HepG2 (cell line): Measurements from ENCODE around the gene SEC61A2. TPM values are rescaled to one million over a fixed set of nuclear protein-coding genes. Genes with fewer than 3 reads are reported as not detected.
A peak's percentile ranks its signal among the peaks of the same experiment; 100 is the strongest.

Source experiments
- ATAC-seq: fragments of 200-7000 bp; cut with Tn5 transposase; 3 replicates; pipeline ENCODE4 v1.9.1; 2020; ENCODE audit warnings: mild to moderate bottlenecking, moderate library complexity
- BruUV-seq: library from RNA; stranded (reverse); fragments of 400-500 nt; replicated peaks from 2 replicates; lab custom pipeline; 2021; lab: Mats Ljungman, UMichigan
- CTCF ChIA-PET: fragments of 300-600 bp; formaldehyde crosslinking; extraction: SDS; loops from one replicate; lab custom pipeline; 2021; ENCODE audit warnings: low total read pairs, inconsistent platforms, low intra/inter-chr PET ratio; lab: Yijun Ruan, JAX
- POLR2A ChIA-PET: fragments of 350-600 bp; sonication (Branson Sonifier 250); formaldehyde crosslinking; loops from one replicate; lab custom pipeline; 2020; ENCODE audit warnings: antibody characterized with exemption, inconsistent platforms; lab: Yijun Ruan, JAX
- DNase-seq: peaks from one replicate; pipeline ENCODE4 v3.0.0-alpha.2; 2015; ENCODE audit warnings: low spot score
- FAIRE-seq: peaks from 3 replicates; lab custom pipeline; 2011; peaks lifted over from hg19 to GRCh38; lab: Jason Lieb, UNC
- H2AFZ ChIP-seq: one replicate; pipeline ENCODE4 v1.6.1; 2011; ENCODE audit warnings: low read length, inconsistent platforms
- H3K27ac ChIP-seq: fragments of 300-600 bp; 3 replicates; pipeline ENCODE4 v1.8.0; 2011; ENCODE audit warnings: mixed run types, mild to moderate bottlenecking, mixed read lengths, low read length, inconsistent platforms; ENCODE audit not compliant: insufficient read depth; ENCODE audit errors: extremely low read length
- H3K27me3 ChIP-seq, 2 experiments: fragments of 200-600 bp in 1 of 2; 2 replicates in 1 of 2; 3 replicates in 1 of 2; pipeline versions ENCODE4 v1.6.0 to v1.8.0; 2011; ENCODE audit warnings: low read length in 2 of 2, mild to moderate bottlenecking in 2 of 2, moderate library complexity in 2 of 2, inconsistent platforms in 1 of 2; ENCODE audit not compliant: insufficient read depth in 2 of 2, control insufficient read depth in 1 of 2
- H3K36me3 ChIP-seq, 2 experiments: fragments of 200-600 bp in 1 of 2; replicated peaks in 1 of 2; 2 replicates in 1 of 2; 3 replicates in 1 of 2; pipeline versions ENCODE4 v1.5.1 to v1.8.0; 2011; ENCODE audit warnings: low read length in 2 of 2, inconsistent platforms in 1 of 2; ENCODE audit not compliant: insufficient read depth in 2 of 2, control insufficient read depth in 1 of 2
- H3K4me1 ChIP-seq: 2 replicates; pipeline ENCODE4 v1.5.1; 2012; ENCODE audit warnings: low read length, inconsistent platforms; ENCODE audit not compliant: insufficient read depth
- H3K4me2 ChIP-seq: 2 replicates; pipeline ENCODE4 v1.6.0; 2011; ENCODE audit warnings: low read depth, low read length, inconsistent platforms
- H3K4me3 ChIP-seq, 3 experiments: fragments of 200-600 bp in 1 of 3; sonication (generic), shearing (Covaris generic) in 1 of 3; replicated peaks in 1 of 3; 2 replicates each; pipeline ENCODE4 v1.5.1; 2011 to 2016; ENCODE audit warnings: low read length in 3 of 3, inconsistent platforms in 2 of 3, low read depth in 2 of 3, mild to moderate bottlenecking in 2 of 3, control low read depth in 1 of 3, mixed read lengths in 1 of 3; ENCODE audit not compliant: insufficient read depth in 1 of 3
- H3K79me2 ChIP-seq: one replicate; pipeline ENCODE4 v1.6.1; 2011; ENCODE audit warnings: low read length, inconsistent platforms; ENCODE audit not compliant: insufficient read depth
- H3K9ac ChIP-seq: 2 replicates; pipeline ENCODE4 v1.6.0; 2011; ENCODE audit warnings: mild to moderate bottlenecking, low read depth, low read length, inconsistent platforms; ENCODE audit not compliant: insufficient read depth
- H3K9me3 ChIP-seq: 2 replicates; pipeline ENCODE4 v1.5.1; 2012; ENCODE audit warnings: mild to moderate bottlenecking, low read length
- H4K20me1 ChIP-seq: 2 replicates; pipeline ENCODE4 v1.6.0; 2011; ENCODE audit warnings: inconsistent platforms, mild to moderate bottlenecking, low read length, moderate library complexity; ENCODE audit not compliant: insufficient read depth
- CEBPB ChIP-seq: IDR thresholded peaks from 2 replicates; pipeline ENCODE4 v1.6.1; 2011; ENCODE audit warnings: low read depth, low read length, improper control_type of control experiment, borderline replicate concordance
- CEBPG ChIP-seq: IDR thresholded peaks from 2 replicates; pipeline ENCODE4 v1.6.1; 2016
- CREB1 ChIP-seq, 2 experiments: fragments of 450-650 bp in 1 of 2; IDR thresholded peaks; 2 replicates each; pipeline ENCODE4 v1.6.1; 2016 to 2017; ENCODE audit warnings: control low read depth in 1 of 2, mild to moderate bottlenecking in 1 of 2, missing compliant biosample characterization in 1 of 2, missing genetic modification characterization in 1 of 2
- DMAP1 ChIP-seq: IDR thresholded peaks from 2 replicates; pipeline ENCODE4 v1.6.1; 2016
- ELF1 ChIP-seq: sonication (generic); formaldehyde crosslinking; IDR thresholded peaks from 2 replicates; pipeline ENCODE4 v1.4.0; 2020; ENCODE audit warnings: missing genetic modification reagents
- GABPA ChIP-seq, 2 experiments: IDR thresholded peaks; 2 replicates each; pipeline ENCODE4 v1.6.1; 2011 to 2016; ENCODE audit warnings: low read depth in 2 of 2, low read length in 1 of 2, missing biosample characterization in 1 of 2, missing genetic modification characterization in 1 of 2
- MAFK ChIP-seq, 2 experiments: IDR thresholded peaks in 1 of 2; conservative IDR thresholded peaks in 1 of 2; 2 replicates each; pipeline ENCODE4 v1.6.1; 2011; ENCODE audit warnings: improper control_type of control experiment in 2 of 2, low read length in 2 of 2
- MIXL1 ChIP-seq: IDR thresholded peaks from 2 replicates; pipeline ENCODE4 v1.6.1; 2016
- NR2C2 ChIP-seq: sonication (generic); formaldehyde crosslinking; IDR thresholded peaks from 2 replicates; pipeline ENCODE4 v1.4.0; 2020; ENCODE audit warnings: missing genetic modification reagents, mild to moderate bottlenecking, moderate library complexity, borderline replicate concordance
- PAXIP1 ChIP-seq: sonication (generic); formaldehyde crosslinking; conservative IDR thresholded peaks from 2 replicates; pipeline ENCODE4 v1.4.0; 2020; ENCODE audit warnings: mild to moderate bottlenecking, missing genetic modification reagents, moderate library complexity
- POGZ ChIP-seq: sonication (generic); formaldehyde crosslinking; IDR thresholded peaks from 2 replicates; pipeline ENCODE4 v1.4.0; 2020; ENCODE audit warnings: mild to moderate bottlenecking, missing genetic modification reagents
- POLR2AphosphoS2 ChIP-seq: IDR thresholded peaks from 2 replicates; pipeline ENCODE4 v1.6.1; 2011; ENCODE audit warnings: low read depth, low read length, improper control_type of control experiment
- RELA ChIP-seq: sonication (generic); formaldehyde crosslinking; IDR thresholded peaks from 2 replicates; pipeline ENCODE4 v1.4.0; 2020; ENCODE audit warnings: missing genetic modification reagents
- RFX3 ChIP-seq: IDR thresholded peaks from 2 replicates; pipeline ENCODE4 v1.6.1; 2016; ENCODE audit warnings: missing biosample characterization, missing genetic modification reagents
- SOX6 ChIP-seq, 2 experiments: fragments of 450-650 bp in 1 of 2; sonication (generic) in 1 of 2; formaldehyde crosslinking in 1 of 2; IDR thresholded peaks; 2 replicates each; pipeline versions ENCODE4 v1.4.0 to v1.6.1; 2017 to 2020; ENCODE audit warnings: antibody characterized with exemption in 1 of 2, mild to moderate bottlenecking in 1 of 2, missing genetic modification reagents in 1 of 2
- ZNF446 ChIP-seq: sonication (generic); formaldehyde crosslinking; IDR thresholded peaks from 2 replicates; pipeline ENCODE4 v1.5.0; 2020; ENCODE audit warnings: mild to moderate bottlenecking, missing genetic modification reagents
- ZNF652 ChIP-seq: IDR thresholded peaks from 2 replicates; pipeline ENCODE4 v1.6.1; 2016; ENCODE audit warnings: low read depth, borderline replicate concordance
- ZNF770 ChIP-seq: sonication (generic); formaldehyde crosslinking; IDR thresholded peaks from 2 replicates; pipeline ENCODE4 v1.5.0; 2020; ENCODE audit warnings: mild to moderate bottlenecking, missing genetic modification reagents
- ZSCAN30 ChIP-seq: sonication (generic); formaldehyde crosslinking; IDR thresholded peaks from 2 replicates; pipeline ENCODE4 v1.5.0; 2020; ENCODE audit warnings: mild to moderate bottlenecking, missing genetic modification reagents
- WGBS: methylation state at CpG from one replicate; pipeline ENCODE4 v1.1.6; 2017; ENCODE audit warnings: low lambda C conversion rate; 5-methylcytosine and 5-hydroxymethylcytosine counted together
- in situ Hi-C: cut with HindIII; loops from 2 replicates; pipeline ENCODE4 v1.10.0; 2017; ENCODE audit warnings: low pct_unique_long_range_greater_than_20kb; ENCODE audit not compliant: extremely low pct_ligation_motif_present
- intact Hi-C: fragments of 100-400 bp; cut with micrococcal nuclease; formaldehyde crosslinking; loops from one replicate; pipeline ENCODE4 v1.10.0; 2022; ENCODE audit not compliant: unreplicated experiment
- polyA plus RNA-seq, 8 experiments: library from polyadenylated mRNA; depleted of rRNA in 3 of 8; stranded (reverse) in 7 of 8; unstranded in 1 of 8; fragments of >200 nt; fragmentation: Illumina TruSeq in 4 of 8; extraction: Trizol in 4 of 8; gene quantifications; 2 replicates each; pipeline versions ENCODE4 v1.2.1 to v1.2.3, GENCODE V29; 2011 to 2016; ENCODE audit warnings: low read depth in 4 of 8, missing spikeins in 1 of 8, mixed read lengths in 1 of 8; ENCODE audit not compliant: insufficient read depth in 1 of 8
- total RNA-seq, 5 experiments: library from RNA; depleted of rRNA; stranded (reverse); fragments of >200 nt; fragmentation: Illumina TruSeq; extraction: Trizol; gene quantifications; 2 replicates each; pipeline ENCODE4 v1.2.3, GENCODE V29; 2016; ENCODE audit warnings: low read depth in 1 of 5

Gene SEC61A2
- total and polyA plus RNA-seq, 2 of the 13 experiments (the other 11 are each of a cell fraction or from before 2014, with no cell fraction given) = 5.5 to 7.4 TPM

- Histone ChIP-seq H3K79me2 (peaks cover 62% of the 10 kb centered on the region), H2AFZ (no peak overlapping the region), H3K4me2 (peak overlapping the region; percentile 60), H3K27ac (peak overlapping the region; percentile 31), H3K4me3 (no peak overlapping the region), H4K20me1 (no peaks in the 10 kb centered on the region), H3K4me1 (peaks cover 44% of the 10 kb centered on the region), H3K9ac (no peak overlapping the region), H3K36me3 (peaks cover 0 to 4% of the 10 kb centered on the region in 2 experiments; a peak in 1 of 5 replicates), H3K9me3 (no peaks in the 10 kb centered on the region), H3K27me3 (no peaks in the 10 kb centered on the region; a peak in 1 of 5 replicates)
- intact Hi-C loops (no loop called here), in situ Hi-C loops (no loop called here)
- ChIA-PET POLR2A (no interaction called here), CTCF (interaction anchor here (0.5 kb wide), 1 partner anchor 23 kb away, joined by 3 read pairs; no protein-coding TSS in a partner anchor)
- FAIRE-seq = peak; percentile 23
- DNase-seq = peak; percentile 31
- 4% methylated on average over 3 of the region's 3 CpGs for WGBS
- 0 out of 3 replicates have a peak, but pooled peaks have one; percentile 5 for ATAC-seq
- no TSS peak for BruUV-seq
- TF ChIP-seq MAFK (conservative IDR thresholded peaks at IDR 0.05 in 1 of 2, IDR thresholded peaks at IDR 0.05 in 1 of 2; ENCODE audit: low read length in 2 of 2) = peak; percentile 56 to 57; a peak in 2 of 4 replicates
- TF ChIP-seq ZSCAN30 = no peak
- no peak for TF ChIP-seq ZNF446 (CRISPR knock-in tag)
- no peak for TF ChIP-seq CREB1 (IDR thresholded peaks at IDR 0.05)
- no peak for TF ChIP-seq CREB1 (CRISPR knock-in tag; IDR thresholded peaks at IDR 0.05)
- no peak for TF ChIP-seq SOX6 (IDR thresholded peaks at IDR 0.05)
- peak; percentile 29; the same call in 1 of the 2 replicates for TF ChIP-seq SOX6 (CRISPR knock-in tag; IDR thresholded peaks at IDR 0.05)
- peak; percentile 13; the same call in 1 of the 2 replicates for TF ChIP-seq MIXL1 (CRISPR knock-in tag)
- no peak for TF ChIP-seq POLR2AphosphoS2
- TF ChIP-seq RFX3 (CRISPR knock-in tag) = no peak
- TF ChIP-seq NR2C2 (CRISPR knock-in tag) = 0 out of 2 replicates have a peak, but pooled peaks have one; percentile 30
- no peak for TF ChIP-seq GABPA (IDR thresholded peaks at IDR 0.05; ENCODE audit: low read depth, low read length)
- TF ChIP-seq GABPA (CRISPR knock-in tag; IDR thresholded peaks at IDR 0.05; ENCODE audit: low read depth) = 0 out of 2 replicates have a peak, but pooled peaks have one; percentile 6
- TF ChIP-seq POGZ (CRISPR knock-in tag) = no peak
- TF ChIP-seq ZNF770 (CRISPR knock-in tag) = peak; percentile 74; the same call in 1 of the 2 replicates
- 0 out of 2 replicates have a peak, but pooled peaks have one; percentile 28 for TF ChIP-seq PAXIP1
- no peak for TF ChIP-seq RELA
- TF ChIP-seq CEBPG (CRISPR knock-in tag) = peak; percentile 60
- no peak for TF ChIP-seq DMAP1 (CRISPR knock-in tag)
- TF ChIP-seq ZNF652 (CRISPR knock-in tag) = peak; percentile 93
- no peak for TF ChIP-seq ELF1
- TF ChIP-seq CEBPB = peak; percentile 69; the same call in 1 of the 2 replicates
Measured at GRCh38 chr10:12191715-12192114, 62.2 kb downstream of the SEC61A2 start.
